ENCODE data around the gene STRIP2.

- TF ChIP-seq POLR2A (IDR thresholded peaks at IDR 0.05): no peak
- TF ChIP-seq CTCF (IDR thresholded peaks at IDR 0.05): no peak
Measured at GRCh38 chr7:129436335-129436923, 2.2 kb downstream of the STRIP2 start.
